DOHH2 (cell line): ENCODE results near the gene AMHR2.
"Not testable (repeated sequence)": the region's sequence is repeated elsewhere in the genome, so short reads cannot be mapped to it uniquely, and the experiment has no call there.

Experiments
- EZH2phosphoT487 ChIP-seq: fragments of 200-600 bp; sonication (generic); IDR thresholded peaks from 2 replicates; pipeline ENCODE4 v1.6.1; 2017; ENCODE audit warnings: borderline replicate concordance, mild to moderate bottlenecking, antibody characterized with exemption, low read length, moderate library complexity, mixed read lengths
- TF ChIP-seq, protein P1 (sequence below): fragments of 200-600 bp; sonication (generic); IDR thresholded peaks from one replicate; pipeline ENCODE4 v1.5.1; 2014; ENCODE audit warnings: antibody characterized with exemption, mild to moderate bottlenecking, low read depth, low read length; ENCODE audit not compliant: poor library complexity, severe bottlenecking

DNA sequence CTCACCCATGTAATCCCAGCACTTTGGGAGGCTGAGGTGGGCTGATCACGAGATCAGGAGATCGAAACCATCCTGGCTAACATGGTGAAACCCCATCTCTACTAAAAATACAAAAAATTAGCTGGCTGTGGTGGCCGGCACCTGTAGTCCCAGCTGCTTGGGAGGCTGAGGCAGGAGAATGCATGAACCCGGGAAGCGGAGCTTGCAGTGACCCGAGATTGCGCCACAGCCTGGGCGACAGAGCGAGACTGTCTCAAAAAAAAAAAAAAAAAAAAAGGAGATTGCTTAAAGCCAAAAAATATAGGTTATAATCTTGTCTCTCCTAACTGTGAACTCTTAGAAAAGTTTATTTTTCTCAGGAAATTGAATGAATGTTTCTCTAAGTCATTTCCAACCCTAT, 11.7 kb downstream of the AMHR2 start:
- TF ChIP-seq, protein P1, sequence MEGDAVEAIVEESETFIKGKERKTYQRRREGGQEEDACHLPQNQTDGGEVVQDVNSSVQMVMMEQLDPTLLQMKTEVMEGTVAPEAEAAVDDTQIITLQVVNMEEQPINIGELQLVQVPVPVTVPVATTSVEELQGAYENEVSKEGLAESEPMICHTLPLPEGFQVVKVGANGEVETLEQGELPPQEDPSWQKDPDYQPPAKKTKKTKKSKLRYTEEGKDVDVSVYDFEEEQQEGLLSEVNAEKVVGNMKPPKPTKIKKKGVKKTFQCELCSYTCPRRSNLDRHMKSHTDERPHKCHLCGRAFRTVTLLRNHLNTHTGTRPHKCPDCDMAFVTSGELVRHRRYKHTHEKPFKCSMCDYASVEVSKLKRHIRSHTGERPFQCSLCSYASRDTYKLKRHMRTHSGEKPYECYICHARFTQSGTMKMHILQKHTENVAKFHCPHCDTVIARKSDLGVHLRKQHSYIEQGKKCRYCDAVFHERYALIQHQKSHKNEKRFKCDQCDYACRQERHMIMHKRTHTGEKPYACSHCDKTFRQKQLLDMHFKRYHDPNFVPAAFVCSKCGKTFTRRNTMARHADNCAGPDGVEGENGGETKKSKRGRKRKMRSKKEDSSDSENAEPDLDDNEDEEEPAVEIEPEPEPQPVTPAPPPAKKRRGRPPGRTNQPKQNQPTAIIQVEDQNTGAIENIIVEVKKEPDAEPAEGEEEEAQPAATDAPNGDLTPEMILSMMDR, result not testable (repeated sequence)
- TF ChIP-seq EZH2phosphoT487, result not testable (repeated sequence)
